NB4 (cell line): Measurements from ENCODE around the gene VAT1L.

Experiments used
- DNase-seq: peaks from one replicate; pipeline ENCODE4 v3.0.0; 2010; ENCODE audit warnings: low read depth
- H3K4me3 ChIP-seq: one replicate; pipeline ENCODE4 v1.5.1; 2011; ENCODE audit warnings: mild to moderate bottlenecking, low read depth, low read length, moderate library complexity
- CTCF ChIP-seq: IDR thresholded peaks from one replicate; pipeline ENCODE4 v1.5.1; 2012; ENCODE audit warnings: low read depth, low read length
- MAX ChIP-seq: IDR thresholded peaks from 2 replicates; pipeline ENCODE4 v1.6.1; 2011; ENCODE audit warnings: low read depth, low read length
- MYC ChIP-seq: IDR thresholded peaks from 2 replicates; pipeline ENCODE4 v1.6.1; 2011; ENCODE audit warnings: low read depth, low read length
- POLR2A ChIP-seq: IDR thresholded peaks from 2 replicates; pipeline ENCODE4 v1.6.1; 2011; ENCODE audit warnings: mild to moderate bottlenecking; ENCODE audit not compliant: insufficient read length; ENCODE audit errors: extremely low read depth

VAT1L gene

GRCh38 chr16:77840673-77841501, 52.5 kb downstream of the VAT1L start:
- TF ChIP-seq POLR2A (no peak), MYC (no peak), CTCF (no peak), MAX (no peak)
- no peak overlapping the region for H3K4me3 ChIP-seq
- no peak for DNase-seq

- no peak overlapping the region for H3K4me3 ChIP-seq
- TF ChIP-seq MYC (no peak), MAX (no peak), CTCF (no peak), POLR2A (no peak)
- DNase-seq, result no peak
These were observed 53.1 kb downstream of the VAT1L start for GRCh38 chr16:77841502-77841763.

GRCh38 chr16:77842468-77842867, 54.1 kb downstream of the VAT1L start:
- no peak for TF ChIP-seq MYC

GRCh38 chr16:77843405-77843804, 55.0 kb downstream of the VAT1L start:
- no peak for DNase-seq
- TF ChIP-seq POLR2A (no peak), MYC (no peak), MAX (no peak), CTCF (no peak)
- no peak overlapping the region for H3K4me3 ChIP-seq

More at GRCh38 chr16:77842468-77842867, 54.1 kb downstream of the VAT1L start:
- DNase-seq, result no peak
- H3K4me3 ChIP-seq, result no peak overlapping the region

GRCh38 chr16:77844801-77845200, 56.4 kb downstream of the VAT1L start:
- TF ChIP-seq POLR2A (no peak), MYC (no peak), MAX (no peak), CTCF (no peak)
- no peak overlapping the region for H3K4me3 ChIP-seq
- DNase-seq, result no peak

- no peak overlapping the region for H3K4me3 ChIP-seq
- DNase-seq, result no peak
- TF ChIP-seq MYC, result no peak
- TF ChIP-seq CTCF, result no peak
- no peak for TF ChIP-seq MAX
- no peak for TF ChIP-seq POLR2A
These were observed 61.4 kb downstream of the VAT1L start for GRCh38 chr16:77849646-77850258.
